ENCODE measurements around the gene ACYP2.

- TF ChIP-seq CTCF (IDR thresholded peaks at IDR 0.05) (no peak), POLR2A (IDR thresholded peaks at IDR 0.05) (no peak), EP300 (IDR thresholded peaks at IDR 0.05; ENCODE audit: low read depth) (no peak)
Observed at GRCh38 chr2:54267577-54267976, 152.2 kb downstream of the ACYP2 start.

Measured in transverse colon (tissue), 3 donors.